AG09319 (cell line): ENCODE measurements around the gene RWDD4.
"Not testable (repeated sequence)": the region's sequence is repeated elsewhere in the genome, so short reads cannot be mapped to it uniquely, and the experiment has no call there.

Source experiments
- DNase-seq: peaks from one replicate; pipeline ENCODE4 v3.0.0-alpha.2; 2010; ENCODE audit warnings: low read depth; ENCODE audit errors: extremely low read depth
- CTCF ChIP-seq: IDR thresholded peaks from 2 replicates; pipeline ENCODE4 v1.5.1; 2011; ENCODE audit warnings: low read depth, mild to moderate bottlenecking, inconsistent platforms, low read length, moderate library complexity

RWDD4 gene

GRCh38 chr4:183627979-183628588 is 30.9 kb downstream of the RWDD4 start:
- TF ChIP-seq CTCF = no peak
- DNase-seq = no peak

- DNase-seq = not testable (repeated sequence)
Measured at GRCh38 chr4:183627286-183627685, 31.7 kb downstream of the RWDD4 start.

- DNase-seq = no peak
Measured at GRCh38 chr4:183626168-183626567, 32.8 kb downstream of the RWDD4 start.

GRCh38 chr4:183624548-183624947 is 34.4 kb downstream of the RWDD4 start:
- TF ChIP-seq CTCF = no peak
- DNase-seq = no peak

More at GRCh38 chr4:183626168-183626567, 32.8 kb downstream of the RWDD4 start:
- TF ChIP-seq CTCF = no peak

- TF ChIP-seq CTCF = no peak
- no peak for DNase-seq
Measured at GRCh38 chr4:183621875-183622274, 37.1 kb downstream of the RWDD4 start.

GRCh38 chr4:183620421-183620820 is 38.6 kb downstream of the RWDD4 start:
- DNase-seq = no peak
- no peak for TF ChIP-seq CTCF

- TF ChIP-seq CTCF = no peak
- DNase-seq = no peak
Measured at GRCh38 chr4:183618681-183619080, 40.3 kb downstream of the RWDD4 start.

GRCh38 chr4:183617075-183617474 is 41.9 kb downstream of the RWDD4 start:
- no peak for TF ChIP-seq CTCF
- DNase-seq = no peak
